ENCODE results near the gene IFT81.

DNA sequence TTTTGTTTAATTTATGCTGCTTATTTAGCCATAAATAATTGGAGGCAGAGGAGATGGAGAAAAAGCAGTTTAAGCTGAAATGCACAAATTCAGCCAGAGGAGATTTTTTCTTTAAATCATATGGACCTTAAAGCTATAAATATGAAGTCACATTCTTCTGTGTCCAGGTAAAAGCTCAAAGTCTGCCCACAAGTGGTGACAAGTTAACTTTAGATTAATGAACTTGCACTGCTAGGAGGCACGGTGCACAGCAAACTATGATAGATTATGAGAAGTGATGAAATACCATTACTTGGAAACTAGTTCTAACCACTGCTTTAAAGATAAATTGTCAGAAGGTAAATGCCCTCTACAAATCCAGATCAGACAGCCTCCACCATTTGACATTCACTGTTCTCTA, 69.0 kb downstream of the IFT81 start:
- TF ChIP-seq POLR2A (IDR thresholded peaks at IDR 0.05; ENCODE audit: low read depth, low read length) (no peak), POLR2AphosphoS5 (IDR thresholded peaks at IDR 0.05; ENCODE audit: low read depth, low read length) (no peak)

Measured in GM12892 (cell line).